DMS 273 treated with DMSO at 0.1 percent for 48 hours (cell line): ENCODE measurements around the gene ZNG1F.
"Not testable (repeated sequence)": the region's sequence is repeated elsewhere in the genome, so short reads cannot be mapped to it uniquely, and the experiment has no call there.

Source experiments
- DNase-seq: peaks from one replicate; lab custom pipeline; 2025; lab: John Stamatoyannopoulos, UW

Gene ZNG1F

DNA sequence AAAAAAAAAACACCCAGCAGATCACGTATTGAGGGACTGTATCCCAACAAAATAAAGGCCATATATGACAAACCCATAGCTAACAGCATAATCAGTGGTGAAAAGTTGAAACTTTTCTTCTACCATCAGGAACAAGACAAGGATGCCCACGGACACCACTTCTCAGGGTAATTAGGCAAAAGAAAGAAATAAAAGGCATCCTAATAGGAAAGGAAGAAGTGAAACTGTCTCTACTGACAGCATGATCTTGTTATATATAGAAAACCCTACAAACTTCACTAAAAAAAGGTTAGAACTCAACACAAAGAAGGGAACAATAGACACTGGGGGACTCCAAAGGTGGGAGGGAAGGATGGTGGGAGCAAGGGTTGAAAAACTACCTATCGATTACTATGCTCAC lies 102.9 kb downstream of the ZNG1F start:
- not testable (repeated sequence) for DNase-seq

DNA sequence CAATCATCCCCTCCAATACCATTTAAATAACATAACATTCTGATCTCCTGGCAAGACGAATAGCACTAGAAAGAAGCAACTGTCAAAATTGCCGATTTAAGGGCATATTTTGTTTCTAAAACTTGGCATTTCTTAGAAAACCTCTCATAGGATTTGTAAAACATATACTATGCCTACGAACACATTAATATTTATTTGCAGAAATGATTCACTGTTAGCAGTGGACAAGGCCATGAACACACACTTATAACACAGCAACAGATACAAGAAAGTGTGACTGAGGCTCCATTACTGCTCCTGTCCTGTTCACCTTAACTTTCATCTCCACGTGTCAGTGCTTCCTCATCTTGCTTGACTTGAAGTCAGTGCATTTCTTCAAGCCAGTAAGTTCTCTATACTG lies 106.8 kb downstream of the ZNG1F start:
- not testable (repeated sequence) for DNase-seq
